Tibial nerve (tissue), 4 donors: ENCODE measurements around the gene ATP8A2. TPM values are rescaled to one million over a fixed set of nuclear protein-coding genes. Genes with fewer than 3 reads are reported as not detected.

Experiments
- DNase-seq, 2 donors: peaks; one replicate each; pipeline ENCODE4 v3.0.0-alpha.2; 2019; ENCODE audit warnings: low spot score in 2 of 2
- H3K27ac ChIP-seq, 4 donors: fragments of 200-600 bp; sonication (generic) in 3 of 4; one replicate each; pipeline ENCODE4 v1.5.1; 2017 to 2019; ENCODE audit warnings: mild to moderate bottlenecking in 1 of 4
- H3K27me3 ChIP-seq, 2 donors: fragments of 200-600 bp; sonication (generic) in 1 of 2; one replicate each; pipeline versions ENCODE4 v1.5.1 to v1.6.0; 2017 to 2019
- H3K36me3 ChIP-seq, 3 donors: fragments of 200-600 bp; sonication (generic); one replicate each; pipeline ENCODE4 v1.5.1; 2018 to 2019
- H3K4me1 ChIP-seq, 4 donors: fragments of 200-600 bp; sonication (generic) in 3 of 4; one replicate each; pipeline ENCODE4 v1.5.1; 2017 to 2019
- H3K4me3 ChIP-seq, 4 donors: fragments of 200-600 bp; sonication (generic) in 3 of 4; one replicate each; pipeline ENCODE4 v1.5.1; 2017 to 2019; ENCODE audit warnings: mild to moderate bottlenecking in 1 of 4, moderate library complexity in 1 of 4
- H3K9me3 ChIP-seq, 4 donors: fragments of 200-600 bp; sonication (generic) in 3 of 4; one replicate each; pipeline ENCODE4 v1.5.1; 2017 to 2019
- CTCF ChIP-seq, 5 experiments: fragments of 200-600 bp in 3 of 5; fragments of 450-650 bp in 2 of 5; sonication (generic) in 3 of 5; IDR thresholded peaks; one replicate each; pipeline ENCODE4 v1.5.1; 2016 to 2019; ENCODE audit warnings: antibody characterized with exemption in 5 of 5, mild to moderate bottlenecking in 3 of 5, moderate library complexity in 2 of 5
- EP300 ChIP-seq, 2 donors: sonication (generic); formaldehyde crosslinking; IDR thresholded peaks; one replicate each; pipeline ENCODE4 v1.6.1; 2017; ENCODE audit warnings: antibody characterized with exemption in 2 of 2, mild to moderate bottlenecking in 1 of 2
- POLR2A ChIP-seq, 2 donors: fragments of 450-650 bp; IDR thresholded peaks; one replicate each; pipeline ENCODE4 v1.6.1; 2017; ENCODE audit warnings: antibody characterized with exemption in 2 of 2, mild to moderate bottlenecking in 2 of 2, moderate library complexity in 2 of 2
- whole genome bisulfite sequencing, 2 donors: methylation state at CpG; one replicate each; pipeline ENCODE4 v1.1.5; 2018; 5-methylcytosine and 5-hydroxymethylcytosine counted together
- total RNA-seq, 4 donors: library from RNA; depleted of rRNA; stranded (reverse); fragments of >200 nt; gene quantifications; one replicate each; pipeline ENCODE4 v1.1.0, GENCODE V29; 2016

Gene ATP8A2
- total RNA-seq, 4 donors from 2014 or later, result 0.30 to 1.7 (median 0.61) TPM

GRCh38 chr13:25372284-25373081 is 709 bp downstream of the ATP8A2 start:
- no peak for TF ChIP-seq EP300 (IDR thresholded peaks at IDR 0.05)
- TF ChIP-seq CTCF (IDR thresholded peaks at IDR 0.05), result no peak
- TF ChIP-seq POLR2A (IDR thresholded peaks at IDR 0.05), result no peak
- peak overlapping the region in 3 of 4 donors; percentile 3 to 46 (median 21) for H3K4me3 ChIP-seq

DNA sequence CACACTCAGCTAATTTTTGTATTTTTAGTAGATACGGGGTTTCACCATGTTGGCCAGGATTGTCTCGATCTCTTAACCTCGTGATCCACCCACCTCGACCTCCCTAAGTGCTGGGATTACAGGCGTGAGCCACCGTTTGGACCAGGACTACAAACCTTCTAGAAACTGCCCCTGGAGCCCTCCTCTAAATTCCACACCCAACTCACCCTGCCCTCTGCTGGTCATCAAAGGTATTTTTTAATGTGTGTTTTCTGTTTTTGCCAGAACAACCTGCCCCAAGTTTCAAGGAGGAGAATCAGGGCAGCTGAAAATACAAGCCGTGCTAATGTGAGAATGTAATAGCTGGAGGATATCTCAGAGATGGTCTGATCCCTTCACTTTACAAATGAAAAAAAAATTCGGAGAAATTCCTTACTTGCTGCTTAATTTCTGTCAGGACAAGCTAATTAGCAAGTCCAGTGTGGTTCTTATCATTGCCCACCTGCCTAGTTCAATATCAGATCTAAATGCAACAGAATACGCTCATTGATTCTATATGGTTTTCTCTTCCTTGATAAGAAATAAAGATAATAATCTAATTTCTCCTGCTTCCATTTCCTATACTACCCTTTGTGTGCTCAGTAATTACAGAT is 4.1 kb downstream of the ATP8A2 start:
- 34 to 40% methylated on average over 9 of the region's 9 CpGs for WGBS, 2 donors

More at GRCh38 chr13:25372284-25373081, 709 bp downstream of the ATP8A2 start:
- Histone ChIP-seq H3K36me3 (no peaks in the 10 kb centered on the region), H3K9me3 (no peaks in the 10 kb centered on the region), H3K27me3 (peaks cover 0 to 63% of the 10 kb centered on the region in 2 donors), H3K4me1 (peaks cover 0 to 8% (median 0%) of the 10 kb centered on the region in 4 donors), H3K27ac (no peak overlapping the region)
- WGBS, 2 donors, result 21 to 28% methylated on average over 35 to 42 of the region's 82 CpGs
- DNase-seq, result no peak

GRCh38 chr13:25377244-25377962 is 5.6 kb downstream of the ATP8A2 start:
- DNase-seq, result no peak
- H3K27ac ChIP-seq, result no peak overlapping the region
- H3K4me3 ChIP-seq, result no peak overlapping the region
- WGBS, 2 donors, result 80 to 85% methylated on average over 7 of the region's 7 CpGs
- H3K4me1 ChIP-seq, result peaks cover 0 to 3% (median 0%) of the 10 kb centered on the region in 4 donors
- TF ChIP-seq CTCF (IDR thresholded peaks at IDR 0.05), result no peak
- TF ChIP-seq POLR2A (IDR thresholded peaks at IDR 0.05), result no peak
- TF ChIP-seq EP300 (IDR thresholded peaks at IDR 0.05), result no peak
- peaks cover 0 to 34% of the 10 kb centered on the region in 2 donors for H3K27me3 ChIP-seq
- no peaks in the 10 kb centered on the region for H3K36me3 ChIP-seq
- no peaks in the 10 kb centered on the region for H3K9me3 ChIP-seq

More for the DNA sequence above, 4.1 kb downstream of the ATP8A2 start:
- Histone ChIP-seq H3K4me3 (no peak overlapping the region), H3K9me3 (no peaks in the 10 kb centered on the region), H3K27me3 (peaks cover 0 to 44% of the 10 kb centered on the region in 2 donors), H3K36me3 (no peaks in the 10 kb centered on the region), H3K4me1 (peaks cover 0 to 8% (median 0%) of the 10 kb centered on the region in 4 donors), H3K27ac (no peak overlapping the region)
- DNase-seq, result peak in 1 of 2 donors; percentile 41
- TF ChIP-seq CTCF (IDR thresholded peaks at IDR 0.05), result peak; percentile 39 to 56 (median 52)
- TF ChIP-seq EP300 (IDR thresholded peaks at IDR 0.05), result no peak
- no peak for TF ChIP-seq POLR2A (IDR thresholded peaks at IDR 0.05)

- H3K4me1 ChIP-seq, result no peaks in the 10 kb centered on the region
- TF ChIP-seq EP300 (IDR thresholded peaks at IDR 0.05) (no peak), POLR2A (IDR thresholded peaks at IDR 0.05) (no peak), CTCF (IDR thresholded peaks at IDR 0.05) (no peak)
- H3K27ac ChIP-seq, result no peak overlapping the region
- no peak overlapping the region for H3K4me3 ChIP-seq
- WGBS, 2 donors, result 70 to 80% methylated on average over 5 of the region's 5 CpGs
- H3K27me3 ChIP-seq, result peaks cover 0 to 22% of the 10 kb centered on the region in 2 donors
- H3K36me3 ChIP-seq, result no peaks in the 10 kb centered on the region
- no peaks in the 10 kb centered on the region for H3K9me3 ChIP-seq
- no peak for DNase-seq
These were observed 6.8 kb downstream of the ATP8A2 start for GRCh38 chr13:25378528-25378927.
